ENCODE results near the gene HPD. TPM values are rescaled to one million over a fixed set of nuclear protein-coding genes. Genes with fewer than 3 reads are reported as not detected.

Gene HPD
- polyA plus RNA-seq, 3 donors, result 0.19 to 0.75 TPM; not detected in 1

DNA sequence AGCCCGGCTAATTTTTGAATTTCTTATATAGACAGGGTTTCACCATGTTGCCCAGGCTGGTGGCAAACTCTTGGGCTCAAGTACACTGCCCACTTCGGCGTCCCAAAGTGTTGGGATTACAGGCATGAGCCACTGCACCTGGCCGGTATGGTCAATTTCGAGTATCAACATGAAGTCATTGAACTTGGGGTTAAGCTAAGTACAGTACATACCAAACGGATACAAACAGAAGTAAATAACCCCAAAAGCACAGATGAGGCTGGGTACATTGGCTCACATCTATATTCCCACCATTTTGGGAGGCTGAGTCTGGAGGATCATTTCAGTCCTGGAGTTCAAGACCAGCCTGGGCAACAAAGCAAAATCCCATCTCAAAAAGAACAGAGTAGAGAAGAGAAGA, 16.9 kb upstream of the HPD start:
- Mint-ChIP-seq H3K27ac (peak overlapping the region in 1 of 7 donors; percentile 68), H3K27me3 (ENCODE audit: low read depth in 3 of 3) (no peaks in the 10 kb centered on the region), H3K4me1 (peaks cover 41% of the 10 kb centered on the region), H3K36me3 (peaks cover 0 to 3% of the 10 kb centered on the region in 2 donors), H3K9me3 (peaks cover 0 to 3% (median 0%) of the 10 kb centered on the region in 7 donors), H3K4me3 (no peak overlapping the region)
- no peak overlapping the region for H3K4me2 ChIP-seq (replicated peaks; ENCODE audit: extremely low read depth, low read length, poor library complexity, severe bottlenecking)
- no peak for DNase-seq
- no peaks in the 10 kb centered on the region for H4K20me1 ChIP-seq (ENCODE audit: insufficient read depth, low read length)
- H3K79me2 ChIP-seq (ENCODE audit: insufficient read depth, low read length), result no peaks in the 10 kb centered on the region
- peak overlapping the region in 1 of 2 donors; percentile 45 for H3K27ac ChIP-seq (ENCODE audit: low read depth in 1 of 2, low read length in 2 of 2)
- no peak overlapping the region for H2AFZ ChIP-seq (ENCODE audit: insufficient read depth, low read depth, low read length, poor library complexity, severe bottlenecking)
- 100% methylated on average over 5 of the region's 6 CpGs for WGBS (ENCODE audit: insufficient coverage)
- no peaks in the 10 kb centered on the region for H3K9me3 ChIP-seq (replicated peaks in 1 of 2; ENCODE audit: control insufficient read depth in 1 of 2, insufficient read depth in 1 of 2, low read length in 2 of 2)
- TF ChIP-seq, protein P1, sequence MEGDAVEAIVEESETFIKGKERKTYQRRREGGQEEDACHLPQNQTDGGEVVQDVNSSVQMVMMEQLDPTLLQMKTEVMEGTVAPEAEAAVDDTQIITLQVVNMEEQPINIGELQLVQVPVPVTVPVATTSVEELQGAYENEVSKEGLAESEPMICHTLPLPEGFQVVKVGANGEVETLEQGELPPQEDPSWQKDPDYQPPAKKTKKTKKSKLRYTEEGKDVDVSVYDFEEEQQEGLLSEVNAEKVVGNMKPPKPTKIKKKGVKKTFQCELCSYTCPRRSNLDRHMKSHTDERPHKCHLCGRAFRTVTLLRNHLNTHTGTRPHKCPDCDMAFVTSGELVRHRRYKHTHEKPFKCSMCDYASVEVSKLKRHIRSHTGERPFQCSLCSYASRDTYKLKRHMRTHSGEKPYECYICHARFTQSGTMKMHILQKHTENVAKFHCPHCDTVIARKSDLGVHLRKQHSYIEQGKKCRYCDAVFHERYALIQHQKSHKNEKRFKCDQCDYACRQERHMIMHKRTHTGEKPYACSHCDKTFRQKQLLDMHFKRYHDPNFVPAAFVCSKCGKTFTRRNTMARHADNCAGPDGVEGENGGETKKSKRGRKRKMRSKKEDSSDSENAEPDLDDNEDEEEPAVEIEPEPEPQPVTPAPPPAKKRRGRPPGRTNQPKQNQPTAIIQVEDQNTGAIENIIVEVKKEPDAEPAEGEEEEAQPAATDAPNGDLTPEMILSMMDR (IDR thresholded peaks at IDR 0.05), result no peak
- H3K4me1 ChIP-seq (ENCODE audit: control insufficient read depth in 1 of 2, insufficient read depth in 2 of 2, low read length in 2 of 2), result peaks cover 50 to 57% of the 10 kb centered on the region in 2 donors
- no peaks in the 10 kb centered on the region for H3K36me3 ChIP-seq (replicated peaks in 1 of 2; ENCODE audit: control insufficient read depth in 1 of 2, insufficient read depth in 2 of 2, low read length in 2 of 2)
- no peak overlapping the region for H3K4me3 ChIP-seq (replicated peaks in 1 of 3; ENCODE audit: low read depth in 2 of 3, low read length in 3 of 3)
- H3K9ac ChIP-seq (ENCODE audit: insufficient read depth, low read length, poor library complexity, severe bottlenecking), result no peak overlapping the region
- H3K27me3 ChIP-seq (ENCODE audit: control insufficient read depth in 2 of 2, insufficient read depth in 2 of 2, low read length in 2 of 2), result no peaks in the 10 kb centered on the region
- intact Hi-C loops (cut with micrococcal nuclease), result no loop called here

DNA sequence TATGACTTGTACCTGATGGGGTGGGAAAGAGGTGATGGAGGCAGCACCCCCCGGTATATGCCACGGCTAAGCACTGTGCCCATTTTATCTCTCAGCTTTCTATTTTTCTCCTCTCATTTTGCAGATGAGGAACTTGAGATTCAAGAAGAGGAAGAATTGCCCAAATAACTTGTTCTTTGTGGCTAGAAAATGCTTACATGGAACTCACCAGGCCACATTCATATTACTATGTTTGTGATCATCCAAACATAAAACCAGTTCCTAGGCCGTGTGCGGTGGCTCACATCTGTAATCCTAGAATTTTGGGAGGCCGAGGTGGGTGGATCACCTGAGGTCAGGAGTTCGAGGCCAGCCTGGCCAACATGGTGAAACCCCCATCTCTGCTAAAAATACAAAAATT, 15.4 kb upstream of the HPD start:
- H3K9me3 Mint-ChIP-seq, result peaks cover 0 to 3% (median 0%) of the 10 kb centered on the region in 7 donors
- Histone ChIP-seq H3K4me3 (replicated peaks in 1 of 3; ENCODE audit: low read depth in 2 of 3, low read length in 3 of 3) (no peak overlapping the region), H3K27me3 (ENCODE audit: control insufficient read depth in 2 of 2, insufficient read depth in 2 of 2, low read length in 2 of 2) (no peaks in the 10 kb centered on the region), H3K27ac (ENCODE audit: low read depth in 1 of 2, low read length in 2 of 2) (peak overlapping the region; percentile 41 to 56), H3K36me3 (replicated peaks in 1 of 2; ENCODE audit: control insufficient read depth in 1 of 2, insufficient read depth in 2 of 2, low read length in 2 of 2) (no peaks in the 10 kb centered on the region), H3K4me2 (replicated peaks; ENCODE audit: extremely low read depth, low read length, poor library complexity, severe bottlenecking) (peak overlapping the region; percentile 33), H3K9me3 (replicated peaks in 1 of 2; ENCODE audit: control insufficient read depth in 1 of 2, insufficient read depth in 1 of 2, low read length in 2 of 2) (no peaks in the 10 kb centered on the region), H2AFZ (ENCODE audit: insufficient read depth, low read depth, low read length, poor library complexity, severe bottlenecking) (peak overlapping the region; percentile 61), H3K9ac (ENCODE audit: insufficient read depth, low read length, poor library complexity, severe bottlenecking) (no peak overlapping the region), H3K4me1 (ENCODE audit: control insufficient read depth in 1 of 2, insufficient read depth in 2 of 2, low read length in 2 of 2) (peaks cover 50 to 57% of the 10 kb centered on the region in 2 donors), H4K20me1 (ENCODE audit: insufficient read depth, low read length) (no peaks in the 10 kb centered on the region), H3K79me2 (ENCODE audit: insufficient read depth, low read length) (no peaks in the 10 kb centered on the region)
- WGBS (ENCODE audit: insufficient coverage), result no CpG with 5 or more reads among the region's 6 CpGs
- H3K27me3 Mint-ChIP-seq (ENCODE audit: low read depth in 3 of 3), result no peaks in the 10 kb centered on the region
- peaks cover 41% of the 10 kb centered on the region for H3K4me1 Mint-ChIP-seq
- peak overlapping the region in 1 of 2 donors; percentile 70 for H3K4me3 Mint-ChIP-seq
- TF ChIP-seq, protein P1 (IDR thresholded peaks at IDR 0.05), result no peak
- peaks cover 0 to 3% of the 10 kb centered on the region in 2 donors for H3K36me3 Mint-ChIP-seq
- DNase-seq, result peak in 1 of 3 donors; percentile 30
- intact Hi-C loops (cut with micrococcal nuclease), result no loop called here
- H3K27ac Mint-ChIP-seq, result peak overlapping the region; percentile 71 to 93 (median 84)
